Measurements from ENCODE around the gene LMO4.

The LMO4 gene

GRCh38 chr1:87358219-87358618 is 29.5 kb downstream of the LMO4 start:
- DNase-seq (ENCODE audit: low spot score) = no peak

GRCh38 chr1:87359586-87359985 is 30.9 kb downstream of the LMO4 start:
- no peak for DNase-seq (ENCODE audit: low spot score)

- no peak for DNase-seq (ENCODE audit: low spot score)
Observed at GRCh38 chr1:87362063-87362833, 33.6 kb downstream of the LMO4 start.

GRCh38 chr1:87362834-87363426 is 34.2 kb downstream of the LMO4 start:
- DNase-seq (ENCODE audit: low spot score) = peak; percentile 4

- DNase-seq (ENCODE audit: low spot score) = no peak
Observed at GRCh38 chr1:87367549-87367948, 38.9 kb downstream of the LMO4 start.

- no peak for DNase-seq (ENCODE audit: low spot score)
Observed at GRCh38 chr1:87368907-87369306, 40.2 kb downstream of the LMO4 start.

- no peak for DNase-seq (ENCODE audit: low spot score)
Observed at GRCh38 chr1:87369736-87370478, 41.2 kb downstream of the LMO4 start.

GRCh38 chr1:87370544-87370943 is 41.9 kb downstream of the LMO4 start:
- DNase-seq (ENCODE audit: low spot score) = no peak

- no peak for DNase-seq (ENCODE audit: low spot score)
Observed at GRCh38 chr1:87379306-87379705, 50.6 kb downstream of the LMO4 start.

- DNase-seq (ENCODE audit: low spot score) = no peak
Observed at GRCh38 chr1:87386217-87386790, 57.6 kb downstream of the LMO4 start.

- DNase-seq (ENCODE audit: low spot score) = no peak
Observed at GRCh38 chr1:87388411-87388810, 59.7 kb downstream of the LMO4 start.

- no peak for DNase-seq (ENCODE audit: low spot score)
Observed at GRCh38 chr1:87389011-87389410, 60.3 kb downstream of the LMO4 start.

GRCh38 chr1:87389546-87389945 is 60.9 kb downstream of the LMO4 start:
- DNase-seq (ENCODE audit: low spot score) = no peak

- DNase-seq (ENCODE audit: low spot score) = peak; percentile 63
Observed at GRCh38 chr1:87392248-87393192, 63.8 kb downstream of the LMO4 start.

- no peak for DNase-seq (ENCODE audit: low spot score)
Observed at GRCh38 chr1:87393445-87394085, 64.9 kb downstream of the LMO4 start.

GRCh38 chr1:87394513-87394912 is 65.8 kb downstream of the LMO4 start:
- no peak for DNase-seq (ENCODE audit: low spot score)

- no peak for DNase-seq (ENCODE audit: low spot score)
Observed at GRCh38 chr1:87394982-87395381, 66.3 kb downstream of the LMO4 start.
